Measurements from ENCODE around the gene MED8. TPM values are rescaled to one million over a fixed set of nuclear protein-coding genes. Genes with fewer than 3 reads are reported as not detected.

The MED8 gene
- total and polyA plus RNA-seq, 12 donors = 10.5 to 32.4 (median 13.9) TPM

GRCh38 chr1:43388613-43389012, 987 bp downstream of the MED8 start:
- no peak for DNase-seq
- peak overlapping the region; percentile 68 to 94 (median 78) for H3K4me3 ChIP-seq
- H3K9me3 ChIP-seq = no peaks in the 10 kb centered on the region
- peak overlapping the region in 4 of 10 donors; percentile 88 to 94 (median 90) for H3K27ac ChIP-seq
- H3K27me3 ChIP-seq = no peaks in the 10 kb centered on the region
- no peak for ATAC-seq
- no peak for TF ChIP-seq CTCF (IDR thresholded peaks at IDR 0.05)
- H3K36me3 ChIP-seq = peaks cover 0 to 53% (median 35%) of the 10 kb centered on the region in 9 donors
- 52% methylated on average over 3 of the region's 3 CpGs for WGBS, 2 donors
- intact Hi-C loops (cut with DNase I) = loop anchor here in 4 of 10 donors (1.0 to 10.0 kb wide), 3 partner anchors 20 to 161 kb away; partner anchors contain the start of gene ELOVL1 (in 1 of the 4)
- H3K4me1 ChIP-seq = peaks cover 9 to 36% (median 28%) of the 10 kb centered on the region in 9 donors

DNA sequence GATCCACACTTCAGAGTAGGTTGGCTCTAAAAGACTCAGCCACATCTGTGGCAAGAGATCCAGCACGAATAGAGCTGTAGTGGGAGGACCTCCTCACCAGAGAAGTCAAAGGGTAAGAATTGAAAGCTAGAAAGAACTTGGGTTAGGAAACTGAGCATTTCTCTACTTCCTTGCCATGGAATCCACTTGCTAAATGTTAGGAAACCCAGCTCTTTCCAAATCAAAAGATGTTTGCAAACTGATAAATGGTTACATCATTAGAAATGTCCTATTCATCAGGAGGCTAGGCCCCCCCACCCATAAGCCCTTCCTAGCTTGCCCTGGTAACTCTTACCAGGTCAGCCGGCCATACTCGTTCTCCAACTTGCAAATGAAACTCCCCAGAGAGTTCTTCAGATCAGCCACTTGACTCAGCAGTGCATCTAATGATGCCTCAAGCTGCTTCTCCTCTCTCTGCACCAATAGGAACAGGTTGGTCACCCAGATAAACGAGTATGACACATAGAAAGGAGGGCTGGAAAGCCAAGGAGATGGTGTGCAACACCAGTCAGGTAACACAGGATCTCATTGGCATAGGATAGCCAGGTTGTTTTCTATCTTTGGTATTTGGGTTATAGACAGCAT, 1.5 kb downstream of the MED8 start:
- Histone ChIP-seq H3K27ac (peak overlapping the region in 3 of 10 donors; percentile 88 to 94 (median 89)), H3K36me3 (peaks cover 0 to 53% (median 40%) of the 10 kb centered on the region in 9 donors), H3K4me3 (peak overlapping the region in 6 of 10 donors; percentile 68 to 94 (median 76)), H3K9me3 (no peaks in the 10 kb centered on the region), H3K4me1 (peaks cover 9 to 40% (median 31%) of the 10 kb centered on the region in 9 donors), H3K27me3 (no peaks in the 10 kb centered on the region)
- intact Hi-C loops (cut with DNase I) = loop anchor here in 3 of 10 donors (5.0 to 10.0 kb wide), 2 partner anchors 153 to 161 kb away; no protein-coding TSS in a partner anchor
- no peak for TF ChIP-seq CTCF (IDR thresholded peaks at IDR 0.05)
- ATAC-seq = no peak
- no peak for DNase-seq
- 55 to 57% methylated on average over 4 of the region's 4 CpGs for WGBS, 2 donors

GRCh38 chr1:43386676-43387075, 2.9 kb downstream of the MED8 start:
- WGBS, 2 donors = 93 to 96% methylated on average over 6 of the region's 6 CpGs
- TF ChIP-seq CTCF (IDR thresholded peaks at IDR 0.05) = no peak
- no peak overlapping the region for H3K27ac ChIP-seq
- H3K9me3 ChIP-seq = no peaks in the 10 kb centered on the region
- peaks cover 0 to 64% (median 43%) of the 10 kb centered on the region in 9 donors for H3K36me3 ChIP-seq
- intact Hi-C loops (cut with DNase I) = loop anchor here in 3 of 10 donors (5.0 to 10.0 kb wide), 2 partner anchors 152 to 159 kb away; no protein-coding TSS in a partner anchor
- H3K27me3 ChIP-seq = no peaks in the 10 kb centered on the region
- H3K4me3 ChIP-seq = no peak overlapping the region
- ATAC-seq (no peak), DNase-seq (no peak)
- peaks cover 9 to 50% (median 45%) of the 10 kb centered on the region in 9 donors for H3K4me1 ChIP-seq

- ATAC-seq = peak; percentile 18 to 64 (median 48)
- no peaks in the 10 kb centered on the region for H3K27me3 ChIP-seq
- peaks cover 3 to 35% (median 30%) of the 10 kb centered on the region in 9 donors for H3K4me1 ChIP-seq
- no peak for DNase-seq
- 59 to 78% methylated on average over 2 of the region's 2 CpGs for WGBS, 2 donors
- H3K9me3 ChIP-seq = no peaks in the 10 kb centered on the region
- H3K27ac ChIP-seq = no peak overlapping the region
- peaks cover 0 to 90% (median 43%) of the 10 kb centered on the region in 9 donors for H3K36me3 ChIP-seq
- intact Hi-C loops (cut with DNase I) = loop anchor here in 6 of 10 donors (1.0 to 10.0 kb wide), 5 partner anchors 145 to 157 kb away; no protein-coding TSS in a partner anchor
- H3K4me3 ChIP-seq = no peak overlapping the region
- TF ChIP-seq CTCF (IDR thresholded peaks at IDR 0.05) = peak in 6 of 9 donors; percentile 26 to 51 (median 46)
Observed at GRCh38 chr1:43383449-43383848, 6.2 kb downstream of the MED8 start.
